GM19351 (cell line): Measurements from ENCODE around the gene PCCA.
"Not testable (repeated sequence)": the region's sequence is repeated elsewhere in the genome, so short reads cannot be mapped to it uniquely, and the experiment has no call there.

Source experiments
- ATAC-seq: cut with Tn5 transposase; IDR thresholded peaks from one replicate; pipeline ENCODE4 v1.9.1; 2021; ENCODE audit warnings: mild to moderate bottlenecking, moderate library complexity; ENCODE audit not compliant: unreplicated experiment

Gene PCCA, protein sequence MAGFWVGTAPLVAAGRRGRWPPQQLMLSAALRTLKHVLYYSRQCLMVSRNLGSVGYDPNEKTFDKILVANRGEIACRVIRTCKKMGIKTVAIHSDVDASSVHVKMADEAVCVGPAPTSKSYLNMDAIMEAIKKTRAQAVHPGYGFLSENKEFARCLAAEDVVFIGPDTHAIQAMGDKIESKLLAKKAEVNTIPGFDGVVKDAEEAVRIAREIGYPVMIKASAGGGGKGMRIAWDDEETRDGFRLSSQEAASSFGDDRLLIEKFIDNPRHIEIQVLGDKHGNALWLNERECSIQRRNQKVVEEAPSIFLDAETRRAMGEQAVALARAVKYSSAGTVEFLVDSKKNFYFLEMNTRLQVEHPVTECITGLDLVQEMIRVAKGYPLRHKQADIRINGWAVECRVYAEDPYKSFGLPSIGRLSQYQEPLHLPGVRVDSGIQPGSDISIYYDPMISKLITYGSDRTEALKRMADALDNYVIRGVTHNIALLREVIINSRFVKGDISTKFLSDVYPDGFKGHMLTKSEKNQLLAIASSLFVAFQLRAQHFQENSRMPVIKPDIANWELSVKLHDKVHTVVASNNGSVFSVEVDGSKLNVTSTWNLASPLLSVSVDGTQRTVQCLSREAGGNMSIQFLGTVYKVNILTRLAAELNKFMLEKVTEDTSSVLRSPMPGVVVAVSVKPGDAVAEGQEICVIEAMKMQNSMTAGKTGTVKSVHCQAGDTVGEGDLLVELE

GRCh38 chr13:100088644-100089464, at the start of gene PCCA:
Gene PCCA, plus strand, starts transcription at chr13:100089093. Its CDS starts 28 bp downstream, at chr13:100089121.
- ATAC-seq = peak; percentile 92

DNA sequence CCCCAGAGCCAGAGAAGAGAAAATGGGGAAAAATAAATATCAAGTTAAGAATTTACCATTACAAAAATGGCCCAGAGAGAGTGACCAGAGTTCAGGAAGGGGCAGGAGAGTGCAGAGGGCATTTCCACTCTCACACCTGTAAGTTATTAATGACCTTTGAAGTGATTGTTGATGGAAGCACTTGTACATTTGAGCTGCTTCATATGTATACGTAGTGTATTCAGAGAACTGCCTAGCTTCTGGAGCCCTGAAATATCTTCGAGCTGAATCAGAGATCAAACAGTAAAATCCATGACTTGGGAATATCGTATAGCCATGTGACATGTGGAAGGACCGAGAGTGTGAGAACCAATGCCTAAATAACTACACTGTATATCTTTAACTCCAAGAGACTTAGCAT, 49.2 kb upstream of the PCCA start:
- ATAC-seq = no peak

GRCh38 chr13:100040196-100040595, 48.7 kb upstream of the PCCA start:
- ATAC-seq = no peak

GRCh38 chr13:100044936-100045335, 44.0 kb upstream of the PCCA start:
- ATAC-seq = no peak

DNA sequence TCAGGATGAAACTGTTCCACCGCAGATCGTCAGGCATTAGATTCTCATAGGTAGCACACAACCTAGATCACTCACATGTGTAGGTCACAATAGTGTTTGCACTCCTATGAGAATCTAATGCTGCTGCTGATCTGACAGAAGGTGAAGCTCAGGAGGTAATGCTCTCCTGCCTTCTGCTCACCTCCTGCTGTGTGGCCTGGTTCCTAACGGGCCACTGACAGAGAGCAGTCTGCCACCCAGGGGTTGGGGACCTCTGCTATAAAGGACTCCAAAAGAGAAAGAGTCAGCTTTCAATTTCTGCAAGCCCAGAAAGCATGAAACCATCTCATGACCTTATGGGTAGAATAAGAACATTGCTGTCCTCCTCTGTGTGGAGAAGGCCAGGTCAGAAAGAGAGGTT, 43.5 kb upstream of the PCCA start:
- no peak for ATAC-seq

DNA sequence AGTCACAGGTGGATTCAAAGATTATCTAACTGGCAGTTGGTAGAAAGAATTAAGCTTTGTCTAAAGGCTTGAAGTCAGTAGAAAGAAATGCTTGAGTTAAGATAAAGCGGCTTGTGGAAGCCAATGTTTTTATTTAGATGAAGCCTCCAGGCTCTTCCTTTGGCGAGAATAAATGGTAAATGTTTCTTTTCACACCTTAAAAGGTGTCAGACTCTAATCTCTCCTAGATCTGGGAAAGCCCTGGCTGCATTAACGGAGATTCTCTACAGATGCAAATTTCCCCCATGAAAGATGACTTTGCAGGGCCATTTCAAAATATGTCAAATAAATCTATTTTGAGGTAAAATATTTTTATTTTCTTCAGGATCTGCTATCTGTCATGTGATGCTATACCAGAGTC, 37.8 kb upstream of the PCCA start:
- ATAC-seq = no peak

DNA sequence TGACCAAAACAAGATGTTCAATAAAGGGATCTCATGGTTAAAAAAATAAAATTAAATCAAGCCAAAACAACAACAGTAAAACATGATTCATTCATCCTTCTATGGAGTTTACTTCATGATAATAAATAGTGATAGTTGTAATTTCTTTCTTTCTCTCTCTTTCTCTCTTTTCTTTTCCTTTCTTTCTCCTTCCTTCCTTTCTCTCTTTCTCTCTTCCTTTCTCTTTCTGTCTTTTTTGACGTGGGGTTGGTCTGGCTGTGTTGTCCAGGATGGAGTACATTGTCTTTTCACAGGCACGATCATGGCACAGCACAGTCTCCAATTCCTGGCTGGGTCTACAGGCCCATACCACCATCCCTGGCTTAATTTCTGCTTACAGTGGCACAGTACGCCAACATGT, 29.1 kb upstream of the PCCA start:
- no peak for ATAC-seq

- ATAC-seq = no peak
Measured at GRCh38 chr13:100063333-100063732, 25.6 kb upstream of the PCCA start.

GRCh38 chr13:100063906-100064305, 25.0 kb upstream of the PCCA start:
- no peak for ATAC-seq

DNA sequence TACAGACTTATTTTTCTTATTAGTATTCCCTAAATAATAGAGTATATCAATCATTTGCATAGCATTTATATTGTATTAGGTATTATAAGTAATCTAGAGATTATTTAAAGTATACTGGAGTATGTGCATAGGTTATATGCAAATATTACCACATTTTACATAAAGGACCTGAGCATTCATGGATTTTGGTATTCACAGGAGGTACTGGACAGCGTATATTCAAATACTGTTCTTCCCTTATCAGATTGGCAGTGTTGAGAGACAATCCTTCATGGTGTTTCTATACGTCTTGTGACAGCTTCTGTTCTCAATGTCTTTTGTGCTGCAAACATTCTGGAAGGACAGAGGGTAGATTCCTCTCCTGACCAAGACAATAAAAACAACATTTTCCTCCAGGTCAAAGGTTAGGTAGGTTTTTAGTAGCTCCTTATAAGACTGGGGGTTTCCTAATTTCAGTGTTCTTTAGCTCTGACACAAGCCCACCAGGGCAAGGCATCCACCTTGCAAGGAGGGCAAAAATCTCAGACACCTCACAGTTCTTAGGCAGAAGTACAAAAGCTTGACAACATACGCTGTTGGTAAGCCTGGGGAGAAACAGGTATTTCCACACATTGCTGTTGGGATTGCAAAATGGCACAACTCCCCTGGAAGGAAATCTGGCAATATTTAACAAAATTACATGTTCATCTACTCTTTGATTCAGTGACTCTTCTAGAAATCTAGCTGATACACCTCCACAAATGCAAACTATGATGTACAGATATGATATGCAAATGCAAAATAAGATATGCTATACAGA, 20.6 kb upstream of the PCCA start:
- ATAC-seq = no peak

GRCh38 chr13:100069278-100069677, 19.6 kb upstream of the PCCA start:
- no peak for ATAC-seq

GRCh38 chr13:100075700-100076587, 12.9 kb upstream of the PCCA start:
- ATAC-seq = no peak

GRCh38 chr13:100079003-100079402, 9.9 kb upstream of the PCCA start:
- not testable (repeated sequence) for ATAC-seq

GRCh38 chr13:100083401-100083800, 5.5 kb upstream of the PCCA start:
- not testable (repeated sequence) for ATAC-seq

- ATAC-seq = no peak
Measured at GRCh38 chr13:100088273-100088643, 635 bp upstream of the PCCA start.

DNA sequence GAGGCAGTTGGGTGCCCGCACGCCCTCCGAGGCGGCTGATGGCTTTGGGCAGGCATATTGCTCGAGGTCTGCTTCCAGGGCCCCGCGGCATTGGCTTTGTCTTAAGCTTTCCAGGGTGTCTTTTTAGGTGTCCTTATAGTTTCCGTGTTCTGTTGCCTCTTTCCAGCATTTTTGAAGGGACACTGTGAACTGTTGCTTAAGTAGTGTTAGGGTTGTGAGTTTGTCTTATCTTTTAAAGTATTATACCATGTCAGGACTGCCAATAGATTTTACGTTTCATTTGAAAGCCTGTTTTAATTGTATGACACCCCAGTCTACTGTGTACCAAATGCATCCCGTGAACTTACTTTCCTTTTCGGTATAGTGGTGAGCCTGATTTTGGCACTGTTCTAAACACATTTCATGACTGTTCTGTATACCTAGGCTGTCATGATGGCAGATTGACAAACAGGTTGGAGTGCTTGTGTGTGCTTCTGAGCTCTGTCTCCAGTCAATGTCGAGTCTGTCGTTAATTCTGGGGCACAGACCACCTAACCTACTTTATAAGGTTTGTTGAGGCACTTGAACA, 656 bp downstream of the PCCA start:
- ATAC-seq = peak; percentile 36

- no peak for ATAC-seq
Measured at GRCh38 chr13:100090861-100091260, 2.0 kb downstream of the PCCA start.

DNA sequence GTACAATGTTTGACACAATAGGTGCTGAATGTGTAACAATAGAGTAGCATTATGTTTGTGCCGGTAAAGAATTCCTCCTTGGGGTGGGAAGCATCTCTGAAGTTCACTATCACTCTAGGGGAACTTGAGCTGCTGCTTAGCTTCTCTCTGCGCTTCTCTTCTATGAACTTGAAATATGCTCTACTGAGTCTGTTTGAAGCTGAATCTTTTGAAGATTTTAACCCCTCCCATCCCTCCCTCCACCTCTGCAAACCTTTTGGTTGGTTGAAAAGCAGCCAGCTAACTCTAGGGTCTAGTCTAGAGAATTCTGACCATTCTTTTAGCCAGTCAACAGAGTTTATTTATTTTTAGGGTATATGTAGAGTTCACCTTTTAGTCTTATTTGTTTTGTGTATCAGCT, 2.5 kb downstream of the PCCA start:
- ATAC-seq = no peak

DNA sequence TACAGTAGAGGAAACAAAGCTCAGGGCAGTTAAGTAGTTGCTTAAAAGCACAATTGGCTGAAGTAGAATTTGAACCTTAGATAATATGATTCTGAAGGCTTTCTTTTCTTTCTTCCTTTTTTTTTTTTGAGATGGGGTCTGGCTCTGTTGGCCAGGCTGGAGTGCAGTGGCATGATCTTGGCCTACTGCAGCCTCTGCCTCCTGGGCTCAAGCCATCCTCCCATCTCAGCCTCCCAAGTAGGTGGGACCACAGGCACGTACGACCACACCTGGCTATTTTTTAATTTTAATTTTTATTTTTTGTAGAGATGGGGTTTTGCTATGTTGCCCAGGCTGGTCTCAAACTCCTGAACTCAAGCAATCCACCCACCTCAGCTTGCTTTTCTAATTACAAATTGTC, 3.4 kb downstream of the PCCA start:
- not testable (repeated sequence) for ATAC-seq
